Trophoblast cell (in vitro differentiated cells and primary cell): Measurements from ENCODE around the gene PLCH2.

Experiments
- DNase-seq, 2 donors: peaks; one replicate each; pipeline ENCODE4 v3.0.0-alpha.2; 2016
- H2AFZ ChIP-seq: 2 replicates; pipeline ENCODE4 v1.6.1; 2013; ENCODE audit warnings: low read length, moderate library complexity, mild to moderate bottlenecking; ENCODE audit not compliant: insufficient read depth, poor library complexity
- H2AK5ac ChIP-seq: 2 replicates; pipeline ENCODE4 v1.6.1; 2013; ENCODE audit warnings: mild to moderate bottlenecking, low read length
- H2BK120ac ChIP-seq: 2 replicates; pipeline ENCODE4 v1.6.1; 2013; ENCODE audit warnings: low read length, mild to moderate bottlenecking, moderate library complexity; ENCODE audit not compliant: insufficient read depth, poor library complexity
- H2BK12ac ChIP-seq: 2 replicates; pipeline ENCODE4 v1.6.1; 2013; ENCODE audit warnings: mild to moderate bottlenecking, low read length, moderate library complexity
- H2BK5ac ChIP-seq: 2 replicates; pipeline ENCODE4 v1.6.1; 2013; ENCODE audit warnings: low read length, low read depth, moderate library complexity, mild to moderate bottlenecking; ENCODE audit not compliant: poor library complexity
- H3K14ac ChIP-seq: 2 replicates; pipeline ENCODE4 v1.6.1; 2013; ENCODE audit warnings: mild to moderate bottlenecking, low read length
- H3K18ac ChIP-seq: 2 replicates; pipeline ENCODE4 v1.6.1; 2013; ENCODE audit warnings: mild to moderate bottlenecking, low read length
- H3K23ac ChIP-seq: 2 replicates; pipeline ENCODE4 v1.6.1; 2013; ENCODE audit warnings: low read length
- H3K27ac ChIP-seq: 2 replicates; pipeline ENCODE4 v1.5.1; 2013; ENCODE audit warnings: low read depth, mild to moderate bottlenecking, inconsistent platforms, low read length, moderate library complexity
- H3K27me3 ChIP-seq: 2 replicates; pipeline ENCODE4 v1.6.1; 2013; ENCODE audit warnings: inconsistent platforms, mild to moderate bottlenecking, low read length, moderate library complexity; ENCODE audit not compliant: insufficient read depth
- H3K36me3 ChIP-seq, 2 experiments: 1 replicate in 1 of 2; 2 replicates in 1 of 2; pipeline ENCODE4 v1.6.1; 2013; ENCODE audit warnings: low read length in 2 of 2, mild to moderate bottlenecking in 2 of 2, moderate library complexity in 1 of 2; ENCODE audit not compliant: insufficient read depth in 2 of 2, control insufficient read depth in 1 of 2
- H3K4ac ChIP-seq: 2 replicates; pipeline ENCODE4 v1.6.1; 2013; ENCODE audit warnings: low read depth, mild to moderate bottlenecking, low read length, moderate library complexity
- H3K4me1 ChIP-seq, 2 experiments: 1 replicate in 1 of 2; 2 replicates in 1 of 2; pipeline ENCODE4 v1.6.1; 2013; ENCODE audit warnings: low read length in 2 of 2, mild to moderate bottlenecking in 2 of 2, moderate library complexity in 1 of 2; ENCODE audit not compliant: insufficient read depth in 2 of 2, control insufficient read depth in 1 of 2
- H3K4me2 ChIP-seq: 2 replicates; pipeline ENCODE4 v1.6.1; 2013; ENCODE audit warnings: inconsistent platforms, mild to moderate bottlenecking, low read length, moderate library complexity
- H3K4me3 ChIP-seq: 2 replicates; pipeline ENCODE4 v1.5.1; 2013; ENCODE audit warnings: mild to moderate bottlenecking, low read depth, low read length, inconsistent platforms
- H3K79me1 ChIP-seq: one replicate; pipeline ENCODE4 v1.6.1; 2013; ENCODE audit warnings: low read length
- H3K79me2 ChIP-seq: 2 replicates; pipeline ENCODE4 v1.6.1; 2013; ENCODE audit warnings: low read length, mild to moderate bottlenecking; ENCODE audit not compliant: control insufficient read depth, insufficient read depth, poor library complexity
- H3K9ac ChIP-seq: 2 replicates; pipeline ENCODE4 v1.6.1; 2013; ENCODE audit warnings: mild to moderate bottlenecking, low read length
- H3K9me3 ChIP-seq: 2 replicates; pipeline ENCODE4 v1.6.1; 2013; ENCODE audit warnings: low read depth, mild to moderate bottlenecking, control low read depth, inconsistent platforms, low read length; ENCODE audit not compliant: insufficient read depth
- H4K12ac ChIP-seq: 2 replicates; pipeline ENCODE4 v1.6.1; 2013; ENCODE audit warnings: low read depth, mild to moderate bottlenecking, low read length, moderate library complexity
- H4K8ac ChIP-seq: 2 replicates; pipeline ENCODE4 v1.6.1; 2013; ENCODE audit warnings: low read depth, mild to moderate bottlenecking, low read length, moderate library complexity
- H4K91ac ChIP-seq: one replicate; pipeline ENCODE4 v1.6.1; 2013; ENCODE audit warnings: low read depth, mild to moderate bottlenecking, low read length, moderate library complexity
- WGBS: extraction: QIAGEN DNeasy Blood & Tissue Kit; methylation state at CpG from one replicate; pipeline ENCODE4 v1.1.7; 2013; ENCODE audit warnings: missing lambda C conversion rate; ENCODE audit not compliant: insufficient read length, insufficient coverage; ENCODE audit errors: extremely low coverage; 5-methylcytosine and 5-hydroxymethylcytosine counted together

The PLCH2 gene

DNA sequence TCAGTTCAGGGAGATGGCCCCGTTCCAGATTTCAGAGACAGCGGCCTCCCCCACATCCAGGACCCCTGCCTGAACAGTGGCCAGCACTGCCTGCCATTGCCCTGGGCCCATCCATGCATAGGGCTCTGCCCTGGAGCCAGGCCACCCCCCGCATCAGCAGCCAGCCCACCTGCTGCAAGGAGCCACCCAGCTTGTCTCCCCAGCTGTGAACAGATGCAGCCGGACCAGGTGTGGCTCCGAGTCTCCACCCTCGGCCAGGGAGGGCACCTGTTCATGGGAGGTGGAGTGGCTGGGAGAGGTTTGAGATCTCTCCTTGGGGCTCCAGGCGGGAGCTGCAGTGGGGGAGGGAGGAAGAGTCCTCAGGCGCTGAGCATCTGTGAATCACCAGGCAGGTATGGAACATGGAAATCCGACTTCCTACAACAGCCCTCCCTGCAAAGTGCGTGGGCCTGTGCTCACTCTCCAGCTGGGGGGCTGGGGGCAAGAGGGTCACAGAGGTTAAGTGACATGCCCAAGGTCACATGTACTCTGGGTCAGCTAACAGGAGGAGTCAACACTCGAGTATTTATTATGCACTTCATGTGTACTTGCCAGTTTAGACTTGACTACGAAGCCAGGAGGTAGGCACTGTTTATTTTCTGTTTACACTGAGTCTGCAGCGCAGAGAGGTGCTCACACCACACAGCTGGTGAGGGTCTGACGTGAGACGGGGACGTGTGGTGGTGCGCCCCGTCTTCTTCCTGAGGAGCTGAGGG lies 58.8 kb downstream of the PLCH2 start:
- Histone ChIP-seq H3K4me2 (no peak overlapping the region), H2BK12ac (no peak overlapping the region), H2AFZ (no peak overlapping the region), H2AK5ac (no peak overlapping the region), H3K4me1 (peaks cover 13 to 15% of the 10 kb centered on the region in 2 experiments), H3K79me2 (no peaks in the 10 kb centered on the region), H3K4me3 (no peak overlapping the region), H4K12ac (no peak overlapping the region), H4K8ac (no peak overlapping the region), H2BK5ac (no peak overlapping the region), H2BK120ac (no peak overlapping the region), H3K18ac (no peak overlapping the region), H3K36me3 (no peaks in the 10 kb centered on the region), H3K27ac (no peak overlapping the region), H3K9ac (no peak overlapping the region), H3K14ac (no peak overlapping the region), H3K9me3 (peaks cover 3% of the 10 kb centered on the region), H3K4ac (no peak overlapping the region), H3K27me3 (peaks cover 21% of the 10 kb centered on the region), H3K79me1 (peaks cover 4% of the 10 kb centered on the region), H4K91ac (peak overlapping the region; percentile 22), H3K23ac (no peak overlapping the region)
- peak; percentile 79 to 83 for DNase-seq
- WGBS, result no CpG with 5 or more reads among the region's 18 CpGs

DNA sequence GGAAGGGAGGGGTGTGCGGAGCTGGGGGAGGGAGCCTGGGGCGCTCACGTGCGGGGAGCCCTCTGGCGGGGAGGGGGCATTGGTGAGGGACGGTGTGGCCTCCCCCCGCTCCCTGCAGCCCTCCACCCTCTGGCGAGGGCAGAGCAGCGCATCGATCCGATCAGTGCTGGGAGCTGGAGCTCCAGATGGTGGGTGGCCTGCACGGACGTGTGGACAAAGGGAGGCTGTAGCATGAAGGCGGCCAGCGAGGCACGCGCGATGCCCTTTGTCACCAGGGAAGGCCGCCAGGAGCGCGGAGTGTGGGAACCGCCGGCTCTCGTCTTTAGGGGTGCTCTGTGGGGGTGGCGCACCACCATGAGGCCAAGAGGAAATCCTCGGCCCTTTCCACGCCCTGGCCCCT lies 59.4 kb downstream of the PLCH2 start:
- H2AK5ac ChIP-seq, result no peak overlapping the region
- H3K36me3 ChIP-seq, result no peaks in the 10 kb centered on the region
- H3K4ac ChIP-seq, result no peak overlapping the region
- DNase-seq, result no peak
- no peak overlapping the region for H2BK120ac ChIP-seq
- peak overlapping the region; percentile 1 for H4K91ac ChIP-seq
- H3K18ac ChIP-seq, result no peak overlapping the region
- H3K9ac ChIP-seq, result no peak overlapping the region
- H3K79me2 ChIP-seq, result no peaks in the 10 kb centered on the region
- H3K14ac ChIP-seq, result no peak overlapping the region
- H2BK5ac ChIP-seq, result no peak overlapping the region
- no peak overlapping the region for H3K23ac ChIP-seq
- no peak overlapping the region for H4K12ac ChIP-seq
- no peak overlapping the region for H2BK12ac ChIP-seq
- H3K79me1 ChIP-seq, result peaks cover 4% of the 10 kb centered on the region
- H3K4me2 ChIP-seq, result no peak overlapping the region
- no peak overlapping the region for H3K27ac ChIP-seq
- WGBS, result no CpG with 5 or more reads among the region's 27 CpGs
- no peak overlapping the region for H2AFZ ChIP-seq
- peaks cover 13% of the 10 kb centered on the region in 2 experiments for H3K4me1 ChIP-seq
- H3K9me3 ChIP-seq, result peaks cover 3% of the 10 kb centered on the region
- H4K8ac ChIP-seq, result no peak overlapping the region
- no peak overlapping the region for H3K4me3 ChIP-seq
- H3K27me3 ChIP-seq, result peaks cover 16% of the 10 kb centered on the region

DNA sequence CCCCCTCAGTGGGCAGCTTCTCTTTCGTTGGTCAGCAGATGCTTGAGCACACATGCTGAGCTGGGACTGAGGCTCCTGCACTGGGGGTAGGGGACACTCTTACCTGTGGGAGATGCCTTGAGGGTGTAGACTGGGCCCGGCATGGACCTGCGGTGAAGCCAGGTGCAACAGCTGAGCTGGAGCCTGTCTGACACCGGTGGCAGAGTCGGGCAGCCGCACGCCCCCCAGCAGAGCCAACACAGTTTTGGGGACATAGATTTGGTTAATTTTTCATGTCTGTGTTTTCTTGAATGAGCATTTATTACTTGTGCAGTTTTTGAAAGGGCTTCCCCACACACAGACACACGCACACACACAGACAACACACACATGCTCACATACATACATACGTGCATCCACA lies 59.9 kb downstream of the PLCH2 start:
- Histone ChIP-seq H3K4me3 (no peak overlapping the region), H3K14ac (no peak overlapping the region), H4K8ac (no peak overlapping the region), H3K9ac (no peak overlapping the region), H3K4ac (no peak overlapping the region), H3K23ac (no peak overlapping the region), H3K36me3 (no peaks in the 10 kb centered on the region), H3K79me1 (peaks cover 4% of the 10 kb centered on the region), H4K91ac (no peak overlapping the region), H3K27ac (no peak overlapping the region), H2AFZ (no peak overlapping the region), H3K27me3 (peaks cover 13% of the 10 kb centered on the region), H3K79me2 (no peaks in the 10 kb centered on the region), H3K18ac (no peak overlapping the region), H3K9me3 (peaks cover 2% of the 10 kb centered on the region), H2BK12ac (no peak overlapping the region), H2AK5ac (no peak overlapping the region), H3K4me1 (peaks cover 13% of the 10 kb centered on the region in 2 experiments), H3K4me2 (no peak overlapping the region), H2BK120ac (no peak overlapping the region), H4K12ac (no peak overlapping the region), H2BK5ac (no peak overlapping the region)
- WGBS, result no CpG with 5 or more reads among the region's 9 CpGs
- no peak for DNase-seq

DNA sequence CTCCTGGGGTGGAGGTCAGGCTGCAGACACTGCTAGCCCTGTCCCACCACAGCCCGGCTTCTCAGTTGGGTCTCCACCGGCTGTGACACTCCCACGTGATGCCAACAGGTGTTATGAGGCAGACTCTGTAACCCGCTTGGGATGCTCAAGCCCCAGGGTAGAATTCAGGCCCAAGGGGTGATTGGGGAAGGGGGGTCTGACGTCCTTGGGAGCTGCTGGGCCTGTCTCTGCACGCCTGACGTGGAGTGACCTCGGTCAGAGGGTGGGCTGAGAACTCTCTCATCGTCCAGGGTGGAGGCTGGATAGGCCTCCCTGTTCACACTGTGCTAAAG lies 61.7 kb downstream of the PLCH2 start:
- H3K23ac ChIP-seq, result no peak overlapping the region
- no peak overlapping the region for H2BK120ac ChIP-seq
- no peak overlapping the region for H3K9ac ChIP-seq
- no peak overlapping the region for H4K12ac ChIP-seq
- H3K79me1 ChIP-seq, result peaks cover 4% of the 10 kb centered on the region
- no peaks in the 10 kb centered on the region for H3K79me2 ChIP-seq
- H3K36me3 ChIP-seq, result no peaks in the 10 kb centered on the region
- no peak overlapping the region for H3K4me2 ChIP-seq
- DNase-seq, result no peak
- no peak overlapping the region for H3K4me3 ChIP-seq
- H3K9me3 ChIP-seq, result no peaks in the 10 kb centered on the region
- H3K27ac ChIP-seq, result no peak overlapping the region
- no peak overlapping the region for H2BK12ac ChIP-seq
- H4K8ac ChIP-seq, result no peak overlapping the region
- no peak overlapping the region for H4K91ac ChIP-seq
- no peak overlapping the region for H3K4ac ChIP-seq
- H3K4me1 ChIP-seq, result peaks cover 13% of the 10 kb centered on the region in 2 experiments
- no peak overlapping the region for H3K18ac ChIP-seq
- H3K27me3 ChIP-seq, result peaks cover 4% of the 10 kb centered on the region
- no peak overlapping the region for H2BK5ac ChIP-seq
- no peak overlapping the region for H2AK5ac ChIP-seq
- H2AFZ ChIP-seq, result no peak overlapping the region
- no peak overlapping the region for H3K14ac ChIP-seq
- no CpG with 5 or more reads among the region's 9 CpGs for WGBS
